ENCODE results near the gene ASB2.

DNA sequence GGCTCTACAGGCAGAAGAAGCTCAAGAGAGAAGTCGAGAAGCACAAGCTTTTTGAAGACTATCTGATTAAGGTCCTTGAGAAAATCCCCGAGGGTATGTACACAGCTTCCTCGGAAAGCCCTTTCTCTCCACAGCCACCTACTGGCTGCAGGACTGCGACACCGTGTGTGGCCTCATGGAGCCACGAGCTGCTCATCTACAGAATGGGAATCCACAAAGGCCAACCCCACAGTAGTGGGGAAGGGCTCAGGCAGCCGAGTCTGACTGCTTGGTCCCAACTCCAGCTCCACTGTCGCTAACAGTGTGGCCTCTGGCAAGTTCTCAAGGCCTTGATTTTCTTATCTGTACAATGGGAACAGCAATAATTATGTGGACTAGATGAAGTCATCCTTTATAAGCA is 23.2 kb upstream of the ASB2 start:
- TF ChIP-seq SUZ12 (IDR thresholded peaks at IDR 0.05; ENCODE audit: extremely low read depth, insufficient read depth, insufficient read length) (no peak), YY1 (IDR thresholded peaks at IDR 0.05; ENCODE audit: insufficient read depth, insufficient read length) (no peak)

Data from NT2/D1 (cell line).